ENCODE results near the gene TRDN. TPM values are rescaled to one million over a fixed set of nuclear protein-coding genes. Genes with fewer than 3 reads are reported as not detected.

The TRDN gene
- polyA plus RNA-seq, 10 donors = 63.0 to 268 (median 198) TPM

- no peak for DNase-seq
Measured at GRCh38 chr6:123182998-123183397, 453.8 kb downstream of the TRDN start.

DNA sequence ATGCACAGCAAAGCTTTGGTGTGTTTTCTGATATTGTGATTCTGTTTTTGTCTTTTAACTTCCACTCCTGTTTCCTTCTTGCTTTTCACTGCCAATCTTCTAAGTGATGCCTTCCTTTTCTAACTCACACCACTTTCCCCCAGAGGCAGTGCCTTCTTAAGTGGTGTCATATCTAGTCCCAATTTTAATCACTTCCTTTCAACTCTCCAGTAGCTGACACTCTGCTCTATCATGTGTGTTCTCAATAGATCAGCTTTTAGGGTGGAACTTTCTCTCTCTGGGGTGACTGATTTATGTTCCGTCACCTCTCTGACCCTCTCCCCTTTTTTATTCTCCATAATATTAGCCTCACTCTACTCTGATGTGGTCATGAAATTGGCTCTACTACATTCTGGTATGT is 460.0 kb downstream of the TRDN start:
- no peak for DNase-seq

DNA sequence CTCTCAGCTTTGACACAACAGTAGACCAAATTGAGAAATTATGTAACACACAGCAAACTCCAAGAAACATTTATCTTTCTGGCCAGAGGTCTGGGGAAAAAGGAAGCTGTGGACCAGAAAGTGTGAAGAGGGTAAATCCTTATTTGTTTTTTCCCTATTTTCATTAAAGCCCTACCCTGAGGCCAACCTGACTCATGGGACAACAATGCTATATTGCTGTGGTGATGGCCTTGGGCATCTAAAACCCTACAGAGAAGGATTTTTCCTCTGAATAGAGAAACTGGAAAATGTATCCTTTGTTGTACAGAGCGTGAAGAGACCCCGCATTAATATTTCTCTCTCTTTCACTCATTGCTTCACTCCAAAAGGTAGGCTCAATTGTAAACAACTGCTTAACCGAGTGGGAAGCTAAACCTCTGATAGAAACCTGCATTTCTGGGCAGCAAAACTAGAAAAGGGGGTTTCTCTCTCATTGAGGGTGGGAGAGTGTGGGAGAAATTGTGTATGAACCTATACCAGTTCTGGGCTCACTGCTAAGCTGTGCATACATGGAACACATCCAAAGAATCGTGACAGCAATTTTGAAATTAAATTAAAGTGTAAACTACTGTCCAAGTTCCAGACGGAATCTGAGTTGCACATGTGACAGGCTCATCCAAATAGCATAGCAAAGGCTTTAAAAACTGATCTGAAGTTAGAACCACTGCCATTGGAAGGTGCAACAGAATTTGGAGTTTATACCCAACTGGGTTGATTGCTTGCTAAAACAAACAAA is 465.2 kb downstream of the TRDN start:
- no peak for DNase-seq

GRCh38 chr6:123169774-123170095 is 467.0 kb downstream of the TRDN start:
- DNase-seq = no peak

- no peak for DNase-seq
Measured at GRCh38 chr6:123168892-123169773, 467.6 kb downstream of the TRDN start.

- peak in 2 of 3 donors; percentile 9 to 18 for DNase-seq
Measured at GRCh38 chr6:123168466-123168865, 468.3 kb downstream of the TRDN start.

Other genes with a start within 250 kb of the TRDN start
- gene NKAIN2, start 166.9 kb upstream of the TRDN start, polyA plus RNA-seq (ENCODE audit: insufficient read length in 10 of 10) = 1 to 10 TPM; 5.3 to 9.9 (median 7.2) TPM

All from muscle of back (tissue), 11 donors.